Karpas-422 (cell line): ENCODE results near the gene LIN37. TPM values are rescaled to one million over a fixed set of nuclear protein-coding genes. Genes with fewer than 3 reads are reported as not detected.

Source experiments
- DNase-seq: peaks from one replicate; pipeline ENCODE4 v3.0.0-alpha.2; 2015
- H2AFZ ChIP-seq: fragments of 200-600 bp; sonication (generic); 2 replicates; pipeline ENCODE4 v1.6.1; 2014; ENCODE audit warnings: antibody characterized with exemption, low read length, mixed read lengths
- H3K27ac ChIP-seq: fragments of 200-600 bp; sonication (generic); 2 replicates; pipeline ENCODE4 v1.5.1; 2014; ENCODE audit warnings: mild to moderate bottlenecking, low read length, moderate library complexity
- H3K27me3 ChIP-seq: fragments of 200-600 bp; sonication (generic); 2 replicates; pipeline ENCODE4 v1.6.1; 2014; ENCODE audit warnings: low read length, mixed read lengths
- H3K36me3 ChIP-seq: fragments of 200-600 bp; sonication (generic); 2 replicates; pipeline ENCODE4 v1.6.1; 2014; ENCODE audit warnings: low read length, mixed read lengths; ENCODE audit not compliant: insufficient read depth
- H3K4me1 ChIP-seq: fragments of 200-600 bp; sonication (generic); 2 replicates; pipeline ENCODE4 v1.6.1; 2014; ENCODE audit warnings: mild to moderate bottlenecking, low read length, mixed read lengths
- H3K4me2 ChIP-seq: fragments of 200-600 bp; sonication (generic); 2 replicates; pipeline ENCODE4 v1.6.1; 2014; ENCODE audit warnings: low read length, low read depth, mild to moderate bottlenecking; ENCODE audit not compliant: poor library complexity, severe bottlenecking
- H3K4me3 ChIP-seq: fragments of 200-600 bp; sonication (generic); 2 replicates; pipeline ENCODE4 v1.5.1; 2014; ENCODE audit warnings: mild to moderate bottlenecking, antibody characterized with exemption, low read length, mixed read lengths
- H3K79me2 ChIP-seq: fragments of 200-600 bp; sonication (generic); 2 replicates; pipeline ENCODE4 v1.6.1; 2014; ENCODE audit warnings: mild to moderate bottlenecking, low read length, mixed read lengths
- H3K9ac ChIP-seq: fragments of 200-600 bp; sonication (generic); 2 replicates; pipeline ENCODE4 v1.6.0; 2014; ENCODE audit warnings: low read length
- H3K9me2 ChIP-seq: fragments of 200-600 bp; sonication (generic), shearing (Covaris generic); replicated peaks from 2 replicates; pipeline ENCODE4 v1.6.0; 2014; ENCODE audit warnings: mild to moderate bottlenecking, low read length, moderate library complexity; ENCODE audit not compliant: insufficient read depth
- H3K9me3 ChIP-seq: fragments of 300-700, 200-600 bp; sonication (generic); 2 replicates; pipeline ENCODE4 v1.6.1; 2014; ENCODE audit warnings: low read length, mixed read lengths
- H4K20me1 ChIP-seq: fragments of 200-600 bp; sonication (generic); 2 replicates; pipeline ENCODE4 v1.6.1; 2014; ENCODE audit warnings: mild to moderate bottlenecking, antibody characterized with exemption, low read length, low read depth; ENCODE audit not compliant: insufficient read depth
- total RNA-seq: library from RNA; depleted of rRNA; stranded (reverse); fragments of >200 nt; shearing (Covaris generic); gene quantifications from 2 replicates; pipeline ENCODE4 v1.2.3, GENCODE V29; 2014; ENCODE audit warnings: low replicate concordance

The LIN37 gene
- total RNA-seq, 1 experiment from 2014 or later, result 12.4 TPM

DNA sequence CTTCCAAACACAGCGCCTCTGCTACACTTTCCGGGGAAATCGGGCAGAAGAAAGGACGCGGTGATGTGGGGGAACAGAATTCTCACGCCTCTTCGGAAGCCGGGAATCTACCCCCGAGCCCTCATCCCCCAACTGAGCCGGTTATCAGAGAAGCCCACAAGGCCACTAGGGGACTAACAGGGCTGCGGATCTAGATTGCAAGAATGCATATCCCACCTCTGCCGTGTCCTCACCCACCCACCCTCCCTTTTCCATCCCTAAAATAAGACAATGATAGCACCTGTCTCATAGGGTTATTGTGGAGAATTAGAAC lies 7.2 kb upstream of the LIN37 start:
- Histone ChIP-seq H3K9me3 (no peaks in the 10 kb centered on the region), H3K4me2 (peak overlapping the region; percentile 94), H3K9me2 (no peaks in the 10 kb centered on the region), H4K20me1 (no peaks in the 10 kb centered on the region), H3K4me3 (peak overlapping the region; percentile 90), H3K27ac (peak overlapping the region; percentile 74), H2AFZ (no peak overlapping the region), H3K27me3 (no peaks in the 10 kb centered on the region), H3K36me3 (no peaks in the 10 kb centered on the region), H3K9ac (peak overlapping the region; percentile 74), H3K79me2 (peaks cover 12% of the 10 kb centered on the region), H3K4me1 (peaks cover 42% of the 10 kb centered on the region)
- no peak for DNase-seq

DNA sequence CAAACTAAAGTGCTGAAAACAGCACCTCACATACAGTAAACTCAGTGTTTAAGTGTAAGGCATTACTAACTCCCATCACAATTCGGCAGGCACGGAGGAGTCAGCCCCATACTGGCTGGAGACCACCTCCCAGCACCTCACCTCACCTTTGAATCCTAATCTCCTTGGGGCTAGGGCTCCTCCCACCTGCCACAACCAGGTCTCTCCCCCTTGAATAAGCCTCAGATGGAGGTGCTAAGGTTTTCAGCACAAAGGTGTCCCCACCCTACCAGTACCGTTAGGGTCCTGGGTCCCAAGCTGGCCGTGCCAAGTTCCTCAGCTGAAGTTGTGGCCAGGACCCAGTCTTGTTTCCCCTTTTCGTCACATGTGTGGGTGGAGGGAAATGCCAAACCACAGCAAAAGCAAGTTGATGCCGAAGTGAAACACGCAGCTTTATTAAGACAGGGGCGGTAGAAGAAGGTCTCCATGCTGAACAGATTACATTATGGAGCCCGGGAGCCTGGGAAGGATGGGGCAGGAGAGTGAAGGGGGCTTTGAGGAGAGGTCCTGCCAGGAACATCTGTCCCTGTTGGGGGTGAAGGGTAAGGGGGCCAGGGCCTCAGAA lies 6.2 kb upstream of the LIN37 start, which contains the start of gene IGFLR1:
TSS of gene IGFLR1 (minus strand) at position 332 of the 604 bp plus-strand sequence. CDS start 1,272 bp downstream, outside the sequence.
- no peaks in the 10 kb centered on the region for H3K9me2 ChIP-seq
- H4K20me1 ChIP-seq, result no peaks in the 10 kb centered on the region
- H3K9ac ChIP-seq, result peak within 1 kb of the TSS; percentile 74
- peaks cover 20% of the 10 kb centered on the region for H3K79me2 ChIP-seq
- H2AFZ ChIP-seq, result peak within 1 kb of the TSS; percentile 45; the same call in 1 of the 2 replicates
- no peaks in the 10 kb centered on the region for H3K27me3 ChIP-seq
- no peaks in the 10 kb centered on the region for H3K36me3 ChIP-seq
- peak within 1 kb of the TSS; percentile 58 for H3K27ac ChIP-seq
- no peaks in the 10 kb centered on the region for H3K9me3 ChIP-seq
- H3K4me3 ChIP-seq, result peak within 1 kb of the TSS; percentile 38; the same call in 1 of the 2 replicates
- DNase-seq, result peak; percentile 66
- H3K4me2 ChIP-seq, result peak within 1 kb of the TSS; percentile 94
- peaks cover 51% of the 10 kb centered on the region for H3K4me1 ChIP-seq

DNA sequence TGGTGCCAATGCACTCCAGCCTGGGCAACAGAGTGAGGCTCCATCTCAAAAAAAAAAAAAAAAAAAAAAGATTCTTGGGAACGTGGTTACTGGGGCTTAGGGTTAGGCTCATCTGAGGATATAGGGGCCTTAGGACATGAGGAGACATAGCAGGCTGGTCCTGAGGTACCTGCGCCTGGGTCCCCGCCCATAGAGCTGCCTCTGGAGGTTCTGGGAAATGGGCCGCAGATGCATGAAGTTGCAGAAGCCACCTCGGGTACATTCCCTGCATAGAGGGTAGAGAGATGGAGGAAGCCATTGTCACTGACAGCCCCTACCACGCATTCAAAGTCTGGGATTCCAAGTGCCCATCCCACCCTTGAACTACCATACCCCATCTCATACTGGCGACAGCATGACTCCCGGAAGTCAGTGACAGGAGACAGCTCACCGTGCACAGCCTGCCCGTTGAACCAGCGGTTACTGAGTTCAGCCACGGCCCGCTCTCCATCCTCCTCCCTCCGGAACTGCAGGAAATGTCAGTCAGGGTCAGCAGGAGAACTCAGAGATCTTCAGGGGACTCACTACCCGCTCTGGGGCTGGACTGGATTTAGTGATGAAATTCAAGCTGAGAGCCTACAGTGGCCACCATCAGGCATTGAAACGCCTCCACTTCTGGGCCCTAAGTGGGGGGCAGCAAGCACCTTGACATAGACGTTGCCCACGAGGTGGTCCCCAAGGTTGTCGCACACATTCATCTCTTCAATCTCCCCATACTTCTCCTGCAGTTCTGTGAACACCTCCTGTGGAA lies 4.5 kb upstream of the LIN37 start:
- peak overlapping the region; percentile 84 for H3K4me3 ChIP-seq
- peak overlapping the region; percentile 86 for H3K9ac ChIP-seq

DNA sequence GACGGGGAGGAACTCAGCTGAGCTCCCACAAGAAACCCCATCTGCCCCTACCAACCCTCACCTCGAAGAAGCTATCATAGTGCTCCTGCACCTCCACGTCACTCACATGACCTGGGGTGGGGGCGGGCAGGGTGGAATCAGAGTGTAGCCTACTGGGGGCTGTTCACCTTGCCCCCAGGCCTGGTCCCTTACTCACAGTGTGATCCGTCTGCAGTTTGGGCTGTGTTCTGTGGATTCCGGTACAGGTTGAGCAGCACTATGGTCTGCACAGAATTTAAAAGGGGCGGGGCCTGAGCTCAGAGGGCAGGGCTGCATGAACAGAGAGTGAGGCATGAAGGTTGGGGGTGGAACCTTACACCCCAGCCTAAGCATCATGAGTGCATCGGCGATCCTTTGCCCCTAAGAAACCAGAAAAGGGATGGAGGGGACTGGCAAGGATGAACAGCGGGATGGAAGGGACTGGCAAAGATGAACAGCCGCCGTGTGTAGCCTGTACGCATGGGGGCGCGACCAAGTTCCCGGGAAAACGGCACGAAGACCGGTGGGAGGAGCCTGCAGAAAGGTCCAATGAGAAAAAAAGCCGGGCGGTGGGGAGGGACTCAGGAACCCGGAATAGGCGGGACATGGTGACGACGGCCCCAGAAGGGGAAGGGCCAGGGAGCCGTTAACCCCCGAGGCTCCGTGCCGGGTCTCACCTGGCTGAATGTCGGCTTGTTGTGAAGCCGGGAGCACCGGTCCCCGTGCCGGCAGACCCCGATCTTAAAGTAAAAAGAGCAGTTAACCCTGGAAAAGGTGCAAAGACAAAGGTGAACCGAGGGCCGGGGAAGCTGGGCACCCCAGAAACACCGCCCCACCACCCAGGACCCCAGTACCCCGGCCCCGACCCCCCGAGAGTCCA lies 3.7 kb upstream of the LIN37 start:
- peak overlapping the region; percentile 58; the same call in 1 of the 2 replicates for H2AFZ ChIP-seq

More for the DNA sequence above, 4.5 kb upstream of the LIN37 start:
- no peaks in the 10 kb centered on the region for H3K9me2 ChIP-seq
- H3K79me2 ChIP-seq, result peaks cover 24% of the 10 kb centered on the region
- no peaks in the 10 kb centered on the region for H3K27me3 ChIP-seq
- no peak for DNase-seq
- peak overlapping the region; percentile 98 for H3K4me2 ChIP-seq
- peaks cover 59% of the 10 kb centered on the region for H3K4me1 ChIP-seq
- no peak overlapping the region for H2AFZ ChIP-seq
- no peaks in the 10 kb centered on the region for H3K9me3 ChIP-seq
- H4K20me1 ChIP-seq, result no peaks in the 10 kb centered on the region
- no peaks in the 10 kb centered on the region for H3K36me3 ChIP-seq
- no peak overlapping the region for H3K27ac ChIP-seq

DNA sequence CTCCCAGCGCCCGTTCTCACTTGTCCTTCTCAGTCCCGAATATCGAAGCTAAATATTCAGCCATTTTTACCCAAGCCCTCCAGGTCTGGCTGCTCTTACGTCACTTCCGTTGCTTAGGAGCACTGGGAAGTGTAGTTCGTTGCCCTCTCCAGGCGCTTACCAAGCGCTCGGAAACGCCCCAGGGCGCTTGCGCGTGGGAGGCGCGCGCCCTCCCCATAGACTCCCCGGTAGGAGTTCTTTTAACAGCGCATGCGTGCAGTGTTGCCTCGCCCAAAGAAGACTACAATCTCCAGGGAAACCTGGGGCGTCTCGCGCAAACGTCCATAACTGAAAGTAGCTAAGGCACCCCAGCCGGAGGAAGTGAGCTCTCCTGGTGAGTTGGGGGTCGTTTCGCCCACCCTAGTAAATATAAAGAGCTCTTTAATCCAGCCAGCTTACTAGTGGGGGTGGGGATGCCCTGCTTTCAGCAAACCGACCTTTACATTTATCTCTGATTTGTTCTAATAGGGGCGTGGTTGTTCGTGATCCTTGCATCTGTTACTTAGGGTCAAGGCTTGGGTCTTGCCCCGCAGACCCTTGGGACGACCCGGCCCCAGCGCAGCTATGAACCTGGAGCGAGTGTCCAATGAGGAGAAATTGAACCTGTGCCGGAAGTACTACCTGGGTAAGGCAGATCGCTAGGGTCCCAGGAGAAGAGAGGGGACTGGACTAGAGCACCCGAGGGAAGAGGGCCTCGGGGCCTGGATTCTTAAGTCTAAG lies 2.9 kb upstream of the LIN37 start, which contains the start of the genes PSENEN and U2AF1L4:
TSS of gene PSENEN (plus strand) at position 324 of the 759 bp plus-strand sequence. CDS start at position 604, 280 bp downstream.
TSS of gene U2AF1L4 (minus strand) at position 91 of the 759 bp plus-strand sequence. CDS start at position 64, 27 bp downstream.
- peak within 1 kb of the TSS; percentile 58; the same call in 1 of the 2 replicates for H2AFZ ChIP-seq
- peak within 1 kb of the TSS; percentile 85 for H3K27ac ChIP-seq
- H3K79me2 ChIP-seq, result peaks cover 38% of the 10 kb centered on the region

More for the DNA sequence above, 3.7 kb upstream of the LIN37 start:
- no peaks in the 10 kb centered on the region for H3K27me3 ChIP-seq
- peak; percentile 98 for DNase-seq
- H3K9me2 ChIP-seq, result no peaks in the 10 kb centered on the region
- H4K20me1 ChIP-seq, result no peaks in the 10 kb centered on the region
- peak overlapping the region; percentile 86 for H3K9ac ChIP-seq
- peaks cover 63% of the 10 kb centered on the region for H3K4me1 ChIP-seq
- H3K27ac ChIP-seq, result peak overlapping the region; percentile 85
- H3K4me3 ChIP-seq, result peak overlapping the region; percentile 84
- H3K79me2 ChIP-seq, result peaks cover 29% of the 10 kb centered on the region
- H3K4me2 ChIP-seq, result peak overlapping the region; percentile 98
- H3K9me3 ChIP-seq, result no peaks in the 10 kb centered on the region
- no peaks in the 10 kb centered on the region for H3K36me3 ChIP-seq

DNA sequence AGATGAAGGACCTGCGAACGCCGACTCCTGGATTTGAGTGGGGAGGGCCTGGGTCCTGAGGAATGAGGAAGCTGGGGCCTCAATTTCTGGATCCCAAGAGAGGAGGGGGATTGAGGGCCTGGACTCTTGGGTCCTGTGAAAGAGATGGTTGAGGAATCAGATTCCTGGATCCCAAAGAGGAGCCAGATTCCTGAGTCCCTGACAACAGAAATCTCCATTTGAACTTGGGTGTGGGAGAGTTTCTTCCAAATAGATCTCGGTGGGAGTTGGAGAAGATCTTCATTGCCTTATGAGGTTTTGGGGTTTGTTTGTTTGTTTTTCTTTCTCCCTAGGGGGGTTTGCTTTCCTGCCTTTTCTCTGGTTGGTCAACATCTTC lies 2.3 kb upstream of the LIN37 start:
- H3K9ac ChIP-seq, result peak overlapping the region; percentile 85
- H3K36me3 ChIP-seq, result no peaks in the 10 kb centered on the region
- H3K4me2 ChIP-seq, result peak overlapping the region; percentile 98
- peaks cover 38% of the 10 kb centered on the region for H3K79me2 ChIP-seq
- H3K27me3 ChIP-seq, result no peaks in the 10 kb centered on the region
- peak overlapping the region; percentile 84 for H3K4me3 ChIP-seq
- DNase-seq, result no peak
- no peaks in the 10 kb centered on the region for H4K20me1 ChIP-seq
- no peaks in the 10 kb centered on the region for H3K9me2 ChIP-seq
- no peak overlapping the region for H3K27ac ChIP-seq
- H3K9me3 ChIP-seq, result no peaks in the 10 kb centered on the region
- H3K4me1 ChIP-seq, result peaks cover 60% of the 10 kb centered on the region
- no peak overlapping the region for H2AFZ ChIP-seq

More for the DNA sequence above, 2.9 kb upstream of the LIN37 start, which contains the start of the genes PSENEN and U2AF1L4:
- H3K4me3 ChIP-seq, result peak within 1 kb of the TSS; percentile 84
- no peaks in the 10 kb centered on the region for H3K27me3 ChIP-seq
- H3K9me3 ChIP-seq, result no peaks in the 10 kb centered on the region
- peak; percentile 99 for DNase-seq
- peak within 1 kb of the TSS; percentile 86 for H3K9ac ChIP-seq
- H3K4me1 ChIP-seq, result peaks cover 64% of the 10 kb centered on the region
- H3K4me2 ChIP-seq, result peak within 1 kb of the TSS; percentile 98
- H3K9me2 ChIP-seq, result no peaks in the 10 kb centered on the region
- no peaks in the 10 kb centered on the region for H4K20me1 ChIP-seq
- no peaks in the 10 kb centered on the region for H3K36me3 ChIP-seq

DNA sequence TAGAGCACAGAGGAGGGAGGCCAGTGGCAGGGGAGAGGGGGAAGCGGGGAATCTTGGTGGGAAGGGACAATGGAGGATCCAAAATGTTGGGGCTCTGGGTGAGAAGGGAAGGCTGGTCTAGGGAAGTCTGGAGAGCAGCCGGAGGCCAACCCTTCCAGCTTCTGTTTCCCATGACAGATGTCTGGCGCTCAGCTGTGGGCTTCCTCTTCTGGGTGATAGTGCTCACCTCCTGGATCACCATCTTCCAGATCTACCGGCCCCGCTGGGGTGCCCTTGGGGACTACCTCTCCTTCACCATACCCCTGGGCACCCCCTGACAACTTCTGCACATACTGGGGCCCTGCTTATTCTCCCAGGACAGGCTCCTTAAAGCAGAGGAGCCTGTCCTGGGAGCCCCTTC lies 1.8 kb upstream of the LIN37 start:
- no peaks in the 10 kb centered on the region for H3K36me3 ChIP-seq
- peak overlapping the region; percentile 85 for H3K9ac ChIP-seq
- H3K9me3 ChIP-seq, result no peaks in the 10 kb centered on the region
- no peak overlapping the region for H2AFZ ChIP-seq
- H3K27ac ChIP-seq, result no peak overlapping the region
- H3K79me2 ChIP-seq, result peaks cover 38% of the 10 kb centered on the region
- no peaks in the 10 kb centered on the region for H3K27me3 ChIP-seq
- H3K4me2 ChIP-seq, result peak overlapping the region; percentile 98
- H3K4me3 ChIP-seq, result peak overlapping the region; percentile 84
- H3K9me2 ChIP-seq, result no peaks in the 10 kb centered on the region
- no peaks in the 10 kb centered on the region for H4K20me1 ChIP-seq
- H3K4me1 ChIP-seq, result peaks cover 56% of the 10 kb centered on the region
- no peak for DNase-seq
